AG09319 (cell line): ENCODE results near the gene PRICKLE3.

Experiments
- DNase-seq: peaks from one replicate; pipeline ENCODE4 v3.0.0-alpha.2; 2010; ENCODE audit warnings: low read depth; ENCODE audit errors: extremely low read depth
- TF ChIP-seq, protein P1 (sequence below): IDR thresholded peaks from 2 replicates; pipeline ENCODE4 v1.5.1; 2011; ENCODE audit warnings: low read depth, mild to moderate bottlenecking, inconsistent platforms, low read length, moderate library complexity

PRICKLE3 gene

DNA sequence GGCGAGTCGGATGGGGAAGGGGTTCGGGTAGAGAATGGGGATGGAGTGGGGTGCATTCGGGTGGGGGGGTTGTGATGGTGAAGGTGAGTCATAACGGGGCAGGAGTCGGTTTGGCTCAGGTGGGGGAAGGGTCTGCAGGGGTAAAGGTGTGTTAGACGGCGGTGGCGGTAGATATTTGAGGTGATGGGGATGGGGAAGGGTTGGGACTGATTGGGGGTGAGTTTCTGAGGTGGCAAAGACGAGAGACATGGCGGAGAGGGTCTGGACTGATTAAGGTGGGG lies 13.1 kb upstream of the PRICKLE3 start:
- no peak for DNase-seq
- TF ChIP-seq, protein P1, sequence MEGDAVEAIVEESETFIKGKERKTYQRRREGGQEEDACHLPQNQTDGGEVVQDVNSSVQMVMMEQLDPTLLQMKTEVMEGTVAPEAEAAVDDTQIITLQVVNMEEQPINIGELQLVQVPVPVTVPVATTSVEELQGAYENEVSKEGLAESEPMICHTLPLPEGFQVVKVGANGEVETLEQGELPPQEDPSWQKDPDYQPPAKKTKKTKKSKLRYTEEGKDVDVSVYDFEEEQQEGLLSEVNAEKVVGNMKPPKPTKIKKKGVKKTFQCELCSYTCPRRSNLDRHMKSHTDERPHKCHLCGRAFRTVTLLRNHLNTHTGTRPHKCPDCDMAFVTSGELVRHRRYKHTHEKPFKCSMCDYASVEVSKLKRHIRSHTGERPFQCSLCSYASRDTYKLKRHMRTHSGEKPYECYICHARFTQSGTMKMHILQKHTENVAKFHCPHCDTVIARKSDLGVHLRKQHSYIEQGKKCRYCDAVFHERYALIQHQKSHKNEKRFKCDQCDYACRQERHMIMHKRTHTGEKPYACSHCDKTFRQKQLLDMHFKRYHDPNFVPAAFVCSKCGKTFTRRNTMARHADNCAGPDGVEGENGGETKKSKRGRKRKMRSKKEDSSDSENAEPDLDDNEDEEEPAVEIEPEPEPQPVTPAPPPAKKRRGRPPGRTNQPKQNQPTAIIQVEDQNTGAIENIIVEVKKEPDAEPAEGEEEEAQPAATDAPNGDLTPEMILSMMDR = no peak

DNA sequence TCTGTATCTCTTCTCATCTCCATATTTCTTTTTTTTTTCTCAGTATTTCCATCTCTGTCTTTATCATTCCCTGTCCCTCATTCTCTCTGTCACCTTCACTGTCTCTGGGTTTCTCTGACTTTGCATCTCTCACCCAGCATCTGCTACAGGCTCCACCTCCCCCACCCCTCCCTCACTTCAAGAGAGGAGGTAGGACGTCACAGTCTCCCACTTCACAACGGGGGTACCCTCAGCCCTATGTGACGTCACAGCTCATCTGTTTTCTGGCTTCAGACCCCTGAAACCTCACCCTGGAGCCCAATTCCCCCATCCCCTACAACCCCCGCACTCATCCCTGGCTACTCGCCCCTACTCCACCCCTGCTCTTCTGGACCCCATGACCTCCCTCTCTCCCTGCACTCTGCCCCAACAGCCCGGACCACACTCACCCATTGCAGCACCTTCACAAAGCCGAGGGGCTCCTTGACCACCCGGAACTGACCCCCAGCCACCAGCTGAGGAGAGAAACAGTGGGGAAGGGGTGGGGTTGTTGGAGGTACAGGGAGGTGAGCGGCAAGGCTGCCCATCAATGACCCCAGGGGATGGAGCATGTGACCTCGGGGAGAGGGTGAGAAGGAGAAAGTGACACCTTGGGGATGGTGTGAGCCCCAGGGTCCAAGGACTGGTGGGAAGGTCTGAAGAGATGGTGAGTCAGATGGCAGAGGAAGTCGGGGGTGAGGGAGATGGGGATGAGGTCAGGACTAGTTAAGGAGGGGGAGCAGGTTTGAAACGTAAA lies 12.6 kb upstream of the PRICKLE3 start:
- no peak for DNase-seq
- TF ChIP-seq, protein P1 = no peak

DNA sequence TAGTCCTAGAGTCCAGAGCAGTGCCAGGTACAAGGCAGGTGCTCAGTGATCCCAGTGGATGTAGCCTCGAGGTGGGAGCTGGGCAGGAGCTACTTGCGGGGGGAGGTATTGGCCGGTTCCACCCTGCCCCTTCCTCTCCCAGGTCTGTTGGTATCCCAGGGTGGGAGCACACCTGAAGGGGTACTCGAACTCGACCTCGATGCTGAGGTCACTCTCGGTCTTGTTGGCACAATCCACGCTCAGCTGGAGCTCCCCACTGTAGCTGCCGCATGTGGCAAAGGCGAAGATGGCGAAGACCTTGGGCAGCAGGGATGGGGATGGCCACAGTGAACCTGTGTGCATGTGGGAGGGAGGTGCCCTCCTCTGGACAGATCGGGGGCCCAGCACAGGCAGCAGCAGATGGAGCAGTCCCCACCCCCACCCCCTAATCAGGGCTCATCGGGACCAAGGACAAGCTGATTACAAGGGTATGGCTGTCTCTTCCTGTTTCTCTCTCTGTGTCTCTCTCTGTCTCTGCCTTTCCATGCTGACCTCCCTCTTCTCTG lies 11.4 kb upstream of the PRICKLE3 start:
- no peak for DNase-seq
- TF ChIP-seq, protein P1 = no peak

DNA sequence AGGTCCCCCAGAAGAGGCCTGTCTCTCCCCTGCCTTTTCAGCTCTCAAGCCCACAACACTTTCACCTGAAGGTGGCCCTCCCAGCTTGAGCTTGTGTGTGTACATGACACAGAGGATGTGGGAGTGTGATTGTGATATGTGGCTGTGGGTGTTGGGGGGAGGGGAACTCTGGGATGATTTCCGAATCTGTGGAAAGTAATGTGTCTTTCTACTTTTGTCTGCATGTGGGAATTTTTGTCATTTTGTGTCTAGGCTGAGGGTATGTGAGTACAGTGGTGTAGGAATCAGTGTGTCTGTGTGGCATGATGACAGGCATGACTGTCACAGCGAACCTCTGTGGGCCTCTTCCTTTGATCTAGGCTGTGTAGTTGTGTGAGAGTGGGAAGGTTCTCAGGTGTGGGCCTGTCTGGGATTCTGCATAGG lies 7.4 kb upstream of the PRICKLE3 start:
- TF ChIP-seq, protein P1 = no peak
- no peak for DNase-seq

DNA sequence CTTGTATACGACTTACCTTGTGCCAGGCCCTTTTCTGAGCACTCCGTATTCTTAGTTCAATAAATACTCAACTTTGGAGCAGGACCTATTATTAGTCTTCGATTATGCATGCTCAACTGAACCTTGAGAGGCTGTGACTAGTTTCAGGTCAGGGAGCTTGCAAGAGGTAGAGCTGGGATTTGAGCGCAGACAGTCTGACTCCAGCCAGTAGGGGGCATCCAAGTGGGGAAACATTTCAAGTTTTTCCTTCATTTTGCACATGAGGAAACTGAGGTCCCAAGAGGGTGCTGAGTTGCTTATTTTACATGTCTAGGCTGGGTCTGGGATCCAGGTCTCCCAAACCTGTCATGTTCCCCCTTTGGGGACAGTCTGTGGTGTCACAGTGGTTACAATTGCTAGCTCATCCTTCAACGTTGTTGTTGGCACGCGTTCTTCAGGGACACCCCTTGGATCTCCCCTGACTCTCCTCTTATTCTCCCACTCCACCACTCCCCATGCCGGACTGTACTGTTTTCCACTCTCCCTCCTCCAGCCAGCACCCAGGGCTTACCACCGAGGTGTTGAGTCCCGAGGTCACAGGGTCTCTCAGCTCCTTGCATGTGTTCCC lies 6.7 kb upstream of the PRICKLE3 start:
- DNase-seq = no peak
- TF ChIP-seq, protein P1 = peak; percentile 58

DNA sequence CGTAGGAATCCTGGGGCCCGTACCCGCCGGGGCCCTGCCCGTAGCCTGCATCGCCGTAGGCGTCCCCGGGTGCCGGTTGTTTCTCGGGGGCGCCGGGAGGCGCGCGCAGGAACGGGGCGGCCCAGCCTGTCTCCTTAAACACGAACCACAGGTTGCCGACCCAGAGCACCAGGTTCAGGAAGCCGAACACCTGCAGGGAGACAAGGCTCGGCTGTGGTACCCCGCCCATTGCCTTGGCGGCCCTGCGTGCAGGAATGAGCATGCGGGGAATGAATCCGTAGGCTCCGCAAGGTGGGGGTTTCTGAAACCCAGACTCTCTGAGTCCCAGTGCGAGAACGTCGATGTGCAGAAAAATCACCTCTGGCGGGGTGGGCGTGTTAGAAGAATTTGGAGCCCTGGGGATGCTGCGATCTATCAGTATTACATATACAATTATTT lies 5.4 kb upstream of the PRICKLE3 start:
- TF ChIP-seq, protein P1 = no peak
- DNase-seq = no peak

DNA sequence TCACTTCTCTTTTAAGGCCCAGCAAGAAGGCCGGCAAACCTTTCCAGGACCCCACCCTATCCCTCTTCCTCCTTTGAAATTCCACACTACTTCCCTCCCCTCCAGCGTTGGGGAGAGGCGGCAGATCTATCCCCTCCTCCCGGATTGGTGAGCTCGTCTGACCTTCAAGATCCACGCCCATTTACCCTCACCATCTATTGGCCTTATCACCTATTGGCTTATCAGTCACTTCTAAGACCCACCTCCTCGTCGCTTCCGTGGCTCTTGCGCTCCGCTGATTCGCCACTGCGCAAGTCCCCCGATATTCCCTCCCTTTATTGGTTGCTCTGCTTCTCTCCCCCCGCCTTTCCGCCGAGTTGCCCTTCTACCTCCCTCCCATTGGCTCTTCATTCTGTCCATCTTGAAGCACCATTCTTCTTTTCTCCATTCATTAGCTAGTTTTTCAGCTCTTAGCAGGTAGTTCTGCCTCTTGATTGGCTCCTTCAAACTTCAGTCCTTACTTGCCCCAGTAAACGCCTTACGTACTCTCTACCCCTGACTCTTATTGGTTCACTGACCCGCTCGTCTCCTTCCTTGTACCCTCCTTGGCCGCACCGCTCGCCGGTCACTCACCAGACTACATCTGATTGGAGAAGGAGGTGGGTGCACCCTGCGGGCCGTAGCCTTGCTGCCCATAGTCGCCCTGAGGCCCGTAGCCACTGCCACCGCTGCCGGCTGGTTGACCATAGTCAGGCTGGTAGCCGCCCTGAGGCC lies 4.8 kb upstream of the PRICKLE3 start:
- DNase-seq = peak; percentile 99
- TF ChIP-seq, protein P1 = no peak
